ENCODE results near the gene GABRE.

- no peak for TF ChIP-seq ZNF423 (tag by site-specific recombination; IDR thresholded peaks at IDR 0.05)
- TF ChIP-seq REST (tag by site-specific recombination; IDR thresholded peaks at IDR 0.05): no peak
- no peak for TF ChIP-seq MYNN (tag by site-specific recombination; IDR thresholded peaks at IDR 0.05; ENCODE audit: borderline replicate concordance)
- no peak for TF ChIP-seq ZNF146 (tag by site-specific recombination; IDR thresholded peaks at IDR 0.05)
- TF ChIP-seq ZBTB1 (tag by site-specific recombination; IDR thresholded peaks at IDR 0.05): no peak
- no peak for TF ChIP-seq KLF1 (tag by site-specific recombination; IDR thresholded peaks at IDR 0.05)
- no peak for TF ChIP-seq ZNF530 (tag by site-specific recombination; IDR thresholded peaks at IDR 0.05; ENCODE audit: low read depth)
- no peak for TF ChIP-seq CTCF (tag by site-specific recombination; IDR thresholded peaks at IDR 0.05)
These were observed 46.4 kb upstream of the GABRE start for GRCh38 chrX:152020888-152021287.
